SU-DHL-6 (cell line): ENCODE data around the gene COPS3.
A peak's percentile ranks its signal among the peaks of the same experiment; 100 is the strongest.

Experiments
- H2AFZ ChIP-seq: fragments of 200-600 bp; sonication (generic); 2 replicates; pipeline ENCODE4 v1.6.1; 2014; ENCODE audit warnings: low read depth, mild to moderate bottlenecking, moderate library complexity, mixed read lengths, antibody characterized with exemption, low read length; ENCODE audit not compliant: severe bottlenecking
- H3F3A ChIP-seq: fragments of 200-600 bp; shearing (Covaris generic); 2 replicates; pipeline ENCODE4 v1.6.0; 2016; ENCODE audit warnings: antibody characterized with exemption, mild to moderate bottlenecking; ENCODE audit not compliant: insufficient read depth
- H3K27ac ChIP-seq: fragments of 200-600 bp; sonication (generic); 2 replicates; pipeline ENCODE4 v1.5.1; 2016; ENCODE audit warnings: low read depth, mild to moderate bottlenecking, low read length, moderate library complexity, mixed read lengths
- H3K27me3 ChIP-seq: fragments of 200-600 bp; sonication (generic), shearing (Covaris generic); 2 replicates; pipeline ENCODE4 v1.6.0; 2014; ENCODE audit warnings: mild to moderate bottlenecking, low read length
- H3K36me3 ChIP-seq: fragments of 200-600 bp; sonication (generic); 2 replicates; pipeline ENCODE4 v1.6.1; 2014; ENCODE audit warnings: mild to moderate bottlenecking, low read length, mixed read lengths
- H3K4me2 ChIP-seq: fragments of 300-600, 200-600 bp; shearing (Covaris generic), sonication (generic); 2 replicates; pipeline ENCODE4 v1.6.0; 2014; ENCODE audit warnings: low read length, low read depth, mild to moderate bottlenecking; ENCODE audit not compliant: poor library complexity, severe bottlenecking
- H3K4me3 ChIP-seq: fragments of 200-600 bp; sonication (generic); 2 replicates; pipeline ENCODE4 v1.5.1; 2014; ENCODE audit warnings: antibody characterized with exemption, low read length, mild to moderate bottlenecking, mixed read lengths; ENCODE audit not compliant: insufficient read depth, poor library complexity, severe bottlenecking
- H3K79me2 ChIP-seq: fragments of 200-600 bp; sonication (generic); 2 replicates; pipeline ENCODE4 v1.6.1; 2014; ENCODE audit warnings: mild to moderate bottlenecking, low read length, moderate library complexity; ENCODE audit not compliant: insufficient read depth
- H3K9ac ChIP-seq: fragments of 200-600 bp; sonication (generic); 2 replicates; pipeline ENCODE4 v1.7.0; 2014; ENCODE audit warnings: mild to moderate bottlenecking, low read length
- H3K9me2 ChIP-seq: fragments of 200-600 bp; sonication (generic); replicated peaks from 2 replicates; pipeline ENCODE4 v1.6.1; 2014; ENCODE audit warnings: low read length; ENCODE audit not compliant: insufficient read depth
- H3K9me3 ChIP-seq: fragments of 200-600 bp; sonication (generic); 2 replicates; pipeline ENCODE4 v1.6.1; 2014; ENCODE audit warnings: low read length, mixed read lengths; ENCODE audit not compliant: insufficient read depth
- H4K20me1 ChIP-seq: fragments of 200-600 bp; sonication (generic); 2 replicates; pipeline ENCODE4 v1.6.1; 2014; ENCODE audit warnings: low read depth, mild to moderate bottlenecking, antibody characterized with exemption, low read length, moderate library complexity, mixed read lengths
- EZH2phosphoT487 ChIP-seq: fragments of 200-600 bp; sonication (generic), shearing (Covaris generic); conservative IDR thresholded peaks from 2 replicates; pipeline ENCODE4 v1.6.1; 2018; ENCODE audit warnings: mild to moderate bottlenecking, antibody characterized with exemption, low read length, moderate library complexity, mixed read lengths
- TF ChIP-seq, protein P1 (sequence below): fragments of 200-600 bp; sonication (generic); IDR thresholded peaks from one replicate; pipeline ENCODE4 v1.5.1; 2017; ENCODE audit warnings: antibody characterized with exemption, mild to moderate bottlenecking, low read length, moderate library complexity; ENCODE audit not compliant: insufficient read depth, poor library complexity, severe bottlenecking

COPS3 gene

DNA sequence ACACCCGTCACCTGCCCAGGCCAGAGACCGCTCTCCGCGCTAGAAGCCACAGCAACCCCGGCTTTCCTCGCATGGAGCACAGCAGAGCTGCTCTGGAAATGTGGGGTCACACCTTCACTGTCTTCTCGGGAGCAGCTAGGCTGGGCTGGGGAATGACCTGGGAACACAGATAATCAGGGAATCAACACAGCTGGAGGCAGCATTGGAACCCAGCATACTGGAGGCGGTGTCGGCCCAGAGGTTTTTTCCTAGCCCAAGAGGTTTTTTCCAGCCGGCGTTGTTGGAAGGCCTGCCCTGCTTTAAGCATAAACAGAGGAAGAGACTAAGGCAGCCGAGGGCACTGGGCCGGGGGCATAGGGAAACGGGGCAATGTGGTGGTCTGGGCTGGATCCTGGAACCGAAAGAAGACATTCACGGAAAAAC, 74.1 kb downstream of the COPS3 start:
- TF ChIP-seq EZH2phosphoT487: no peak
- TF ChIP-seq, protein P1, sequence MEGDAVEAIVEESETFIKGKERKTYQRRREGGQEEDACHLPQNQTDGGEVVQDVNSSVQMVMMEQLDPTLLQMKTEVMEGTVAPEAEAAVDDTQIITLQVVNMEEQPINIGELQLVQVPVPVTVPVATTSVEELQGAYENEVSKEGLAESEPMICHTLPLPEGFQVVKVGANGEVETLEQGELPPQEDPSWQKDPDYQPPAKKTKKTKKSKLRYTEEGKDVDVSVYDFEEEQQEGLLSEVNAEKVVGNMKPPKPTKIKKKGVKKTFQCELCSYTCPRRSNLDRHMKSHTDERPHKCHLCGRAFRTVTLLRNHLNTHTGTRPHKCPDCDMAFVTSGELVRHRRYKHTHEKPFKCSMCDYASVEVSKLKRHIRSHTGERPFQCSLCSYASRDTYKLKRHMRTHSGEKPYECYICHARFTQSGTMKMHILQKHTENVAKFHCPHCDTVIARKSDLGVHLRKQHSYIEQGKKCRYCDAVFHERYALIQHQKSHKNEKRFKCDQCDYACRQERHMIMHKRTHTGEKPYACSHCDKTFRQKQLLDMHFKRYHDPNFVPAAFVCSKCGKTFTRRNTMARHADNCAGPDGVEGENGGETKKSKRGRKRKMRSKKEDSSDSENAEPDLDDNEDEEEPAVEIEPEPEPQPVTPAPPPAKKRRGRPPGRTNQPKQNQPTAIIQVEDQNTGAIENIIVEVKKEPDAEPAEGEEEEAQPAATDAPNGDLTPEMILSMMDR: no peak
- no peaks in the 10 kb centered on the region for H3K27me3 ChIP-seq
- H3K4me2 ChIP-seq: no peak overlapping the region
- no peaks in the 10 kb centered on the region for H3K9me3 ChIP-seq
- H2AFZ ChIP-seq: no peak overlapping the region
- H3K9me2 ChIP-seq: no peaks in the 10 kb centered on the region
- no peak overlapping the region for H3K9ac ChIP-seq
- H3F3A ChIP-seq: peaks cover 16% of the 10 kb centered on the region; the same call in 1 of the 2 replicates
- peaks cover 22% of the 10 kb centered on the region for H3K79me2 ChIP-seq
- no peaks in the 10 kb centered on the region for H3K36me3 ChIP-seq
- no peak overlapping the region for H3K4me3 ChIP-seq
- no peaks in the 10 kb centered on the region for H4K20me1 ChIP-seq
- H3K27ac ChIP-seq: 0 out of 2 replicates have a peak overlapping the region, but pooled peaks have one; percentile 74

DNA sequence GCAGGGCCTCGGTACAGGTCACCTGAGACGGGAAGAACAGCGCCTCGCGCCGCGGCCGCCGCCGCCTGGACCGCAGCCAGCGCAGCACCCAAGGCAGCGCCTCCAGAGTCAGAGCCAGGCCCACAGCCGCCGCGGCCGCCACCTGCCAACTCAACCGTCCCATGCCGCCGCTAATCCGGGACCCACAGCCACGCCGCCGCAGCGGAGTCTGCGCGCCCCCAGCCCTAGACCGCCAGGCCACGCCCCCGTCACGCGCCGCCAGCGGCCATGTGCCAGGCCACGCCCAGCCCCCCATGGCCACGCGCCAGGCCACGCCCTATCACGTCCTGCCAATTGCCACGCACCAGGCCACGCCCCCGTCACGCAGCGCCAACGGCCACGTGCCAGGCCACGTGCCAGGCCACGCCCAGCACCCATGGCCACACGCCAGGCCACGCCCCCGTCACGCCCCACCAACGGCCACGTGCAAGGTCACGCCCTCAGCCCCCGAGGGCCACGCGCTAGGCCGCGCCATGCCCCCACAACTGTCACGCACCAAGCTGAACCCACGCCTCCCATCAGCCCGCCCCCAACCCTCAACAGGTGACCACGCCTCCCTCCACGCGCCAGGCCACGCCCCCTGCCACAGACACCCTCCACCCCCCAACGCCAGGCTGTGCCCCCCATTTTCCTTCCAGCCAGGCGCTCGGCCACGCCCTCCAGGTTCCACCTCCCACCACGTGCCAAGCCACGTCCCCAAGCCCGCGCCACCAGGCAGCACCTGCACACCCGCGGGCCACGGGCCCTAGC, 74.7 kb downstream of the COPS3 start, which contains the start of gene PLD6:
Gene PLD6, minus strand, starts transcription at position 210 of the 789 bp plus-strand sequence. Its CDS starts 47 bp downstream, at position 163.
- H2AFZ ChIP-seq: peak within 1 kb of the TSS; percentile 39

GRCh38 chr17:17205368-17206123, 75.5 kb downstream of the COPS3 start:
- no peaks in the 10 kb centered on the region for H3K9me3 ChIP-seq
- H3K36me3 ChIP-seq: no peaks in the 10 kb centered on the region
- peak overlapping the region; percentile 39 for H2AFZ ChIP-seq
- H3K27me3 ChIP-seq: no peaks in the 10 kb centered on the region
- H3K79me2 ChIP-seq: peaks cover 22% of the 10 kb centered on the region
- no peaks in the 10 kb centered on the region for H4K20me1 ChIP-seq
- H3K9ac ChIP-seq: peak overlapping the region; percentile 68
- no peaks in the 10 kb centered on the region for H3K9me2 ChIP-seq
- peak overlapping the region; percentile 56 for H3K4me3 ChIP-seq
- peaks cover 16% of the 10 kb centered on the region; the same call in 1 of the 2 replicates for H3F3A ChIP-seq
- TF ChIP-seq, protein P1: no peak
- no peak for TF ChIP-seq EZH2phosphoT487
- H3K27ac ChIP-seq: peak overlapping the region; percentile 74
- peak overlapping the region; percentile 55 for H3K4me2 ChIP-seq

More for the DNA sequence above, 74.7 kb downstream of the COPS3 start, which contains the start of gene PLD6:
- Histone ChIP-seq H3K9me3 (no peaks in the 10 kb centered on the region), H4K20me1 (no peaks in the 10 kb centered on the region), H3K36me3 (no peaks in the 10 kb centered on the region), H3K27ac (peak within 1 kb of the TSS; percentile 74), H3K79me2 (peaks cover 22% of the 10 kb centered on the region), H3K9ac (peak within 1 kb of the TSS; percentile 68), H3K9me2 (no peaks in the 10 kb centered on the region), H3K4me3 (peak within 1 kb of the TSS; percentile 56), H3F3A (peaks cover 16% of the 10 kb centered on the region; the same call in 1 of the 2 replicates), H3K4me2 (peak within 1 kb of the TSS; percentile 55), H3K27me3 (no peaks in the 10 kb centered on the region)
- no peak for TF ChIP-seq EZH2phosphoT487
- TF ChIP-seq, protein P1: no peak
